HG03066 (cell line): ENCODE measurements around the gene CNNM4.

ENCODE experiments used
- ATAC-seq: cut with Tn5 transposase; IDR thresholded peaks from one replicate; pipeline ENCODE4 v1.9.1; 2021; ENCODE audit warnings: low read depth; ENCODE audit not compliant: unreplicated experiment

The CNNM4 gene

DNA sequence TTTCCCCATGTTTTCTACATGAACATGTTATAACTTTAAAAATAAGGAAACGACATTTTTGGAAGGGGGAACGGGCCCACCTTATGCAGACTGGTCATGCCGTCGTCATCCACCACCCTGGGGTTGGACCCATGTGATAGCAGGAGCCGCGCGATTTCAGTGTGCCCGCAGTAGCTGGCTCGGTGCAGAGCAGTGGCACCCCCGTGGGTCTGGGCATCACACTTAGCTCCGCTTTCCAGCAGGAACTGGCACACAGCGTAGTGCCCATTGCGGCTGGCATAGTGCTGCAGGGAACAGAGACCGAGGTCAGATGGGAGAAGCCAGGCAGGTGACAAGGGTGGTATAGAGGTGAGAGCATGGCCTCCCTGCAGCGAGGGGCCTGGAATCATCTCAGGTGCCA is 92.6 kb downstream of the CNNM4 start:
- ATAC-seq: no peak

DNA sequence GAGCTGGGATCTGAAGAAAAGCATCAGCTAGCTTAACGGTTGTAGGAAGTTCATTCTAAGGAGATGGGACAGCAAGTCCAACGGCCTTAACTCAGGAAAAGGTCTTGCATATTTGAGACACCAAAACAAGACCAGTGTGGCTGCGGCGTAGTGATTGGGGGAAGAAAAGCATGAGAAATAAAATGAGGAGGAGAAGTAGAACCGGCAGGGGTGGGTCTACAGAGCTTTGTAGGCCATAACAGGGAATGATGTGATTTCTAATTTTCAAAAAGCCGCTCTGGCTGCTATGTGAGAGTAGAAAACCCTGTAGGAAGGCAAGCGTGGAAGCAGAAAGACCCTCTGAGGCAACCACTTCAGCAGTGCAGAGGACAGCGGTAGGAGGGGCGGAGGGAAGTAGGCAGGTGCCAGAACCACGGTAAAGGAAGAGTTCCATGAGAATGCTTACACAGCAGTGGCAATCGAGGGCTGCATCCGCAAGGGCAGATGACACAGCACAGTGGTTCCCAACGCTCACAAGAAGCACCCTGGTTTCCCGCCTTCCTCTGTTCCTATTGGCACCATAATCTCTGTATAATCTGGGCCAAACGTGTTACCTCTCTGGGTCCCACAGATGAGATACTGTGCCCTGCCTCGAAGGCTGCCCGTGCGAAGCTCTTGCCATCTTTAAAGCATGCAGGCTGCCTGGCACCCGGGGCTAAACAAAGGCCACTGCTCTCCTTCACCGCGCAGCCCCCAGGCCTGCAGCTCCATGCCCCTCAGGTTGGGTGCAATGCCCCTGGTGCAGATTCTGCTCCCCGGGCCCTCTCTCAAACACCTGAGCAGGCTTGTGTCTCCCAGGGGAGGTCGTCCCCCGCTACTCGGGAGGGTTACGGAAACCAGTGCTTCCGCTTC is 96.3 kb downstream of the CNNM4 start:
- ATAC-seq: peak; percentile 26

DNA sequence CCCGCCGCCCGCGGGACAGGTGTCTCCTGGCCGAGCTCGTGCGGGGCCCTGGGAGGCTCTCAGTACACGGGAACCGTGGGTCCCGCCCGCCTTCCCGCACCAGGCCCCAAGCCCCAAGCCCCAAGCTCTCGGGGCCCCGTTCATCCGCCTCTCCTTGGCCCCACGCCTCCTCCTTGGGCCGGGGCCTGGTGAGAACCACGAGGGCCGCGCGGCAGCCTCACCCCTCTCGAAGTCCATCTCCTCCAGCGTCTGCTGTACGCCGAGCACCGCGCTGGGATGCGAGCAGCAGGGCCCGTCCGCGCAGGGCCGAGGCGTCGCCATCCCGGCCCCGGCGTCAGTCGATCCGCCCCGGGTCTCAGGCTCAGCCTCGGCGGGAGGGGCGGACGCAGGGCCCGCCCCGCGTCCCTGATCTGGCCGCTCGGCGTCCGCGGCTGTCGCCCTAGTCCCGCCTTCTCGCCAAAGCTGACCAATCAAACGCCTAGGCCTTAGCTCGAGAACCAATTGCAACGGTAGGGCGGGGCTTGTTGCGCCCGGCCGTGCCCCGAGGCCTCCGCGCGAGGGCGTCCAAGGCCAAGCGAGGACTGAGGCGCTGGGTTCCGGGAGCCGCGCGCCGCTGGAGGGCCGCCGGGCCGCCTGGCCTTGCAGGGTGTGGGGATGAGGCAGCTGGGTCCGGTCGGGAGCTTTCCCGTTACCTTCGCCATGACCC is 97.1 kb downstream of the CNNM4 start, which contains the start of gene ANKRD39:
Gene ANKRD39 (minus strand): TSS at position 350 of the 706 bp plus-strand sequence. CDS start 29 bp downstream, at position 321.
- peak; percentile 94 for ATAC-seq

DNA sequence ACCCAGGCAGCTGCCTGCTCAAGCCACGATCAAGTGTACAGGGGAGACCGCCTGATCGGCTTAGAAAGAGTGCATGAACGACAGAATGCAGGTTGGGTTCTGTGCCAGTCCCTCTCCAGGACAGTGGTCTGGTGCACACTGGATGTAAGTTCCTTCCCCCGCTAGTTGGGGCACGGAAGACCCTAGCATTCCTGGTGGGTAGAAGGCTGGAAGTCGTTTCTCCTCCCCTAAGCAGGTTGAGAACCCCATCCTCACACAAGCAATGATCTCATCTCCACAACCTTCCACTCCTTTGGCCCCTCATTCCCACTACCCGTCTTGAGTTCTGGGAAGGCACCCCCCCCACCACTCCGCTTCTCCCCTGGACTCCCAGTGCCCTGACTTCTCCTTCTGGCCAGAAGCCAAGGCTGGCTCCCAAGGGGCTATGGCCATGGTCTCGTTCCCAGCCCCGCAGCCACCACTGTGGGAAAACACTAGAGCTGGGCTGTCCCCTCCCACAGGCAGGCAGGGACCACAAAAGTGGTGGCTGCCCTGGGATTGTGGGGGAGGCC is 98.5 kb downstream of the CNNM4 start:
- no peak for ATAC-seq

DNA sequence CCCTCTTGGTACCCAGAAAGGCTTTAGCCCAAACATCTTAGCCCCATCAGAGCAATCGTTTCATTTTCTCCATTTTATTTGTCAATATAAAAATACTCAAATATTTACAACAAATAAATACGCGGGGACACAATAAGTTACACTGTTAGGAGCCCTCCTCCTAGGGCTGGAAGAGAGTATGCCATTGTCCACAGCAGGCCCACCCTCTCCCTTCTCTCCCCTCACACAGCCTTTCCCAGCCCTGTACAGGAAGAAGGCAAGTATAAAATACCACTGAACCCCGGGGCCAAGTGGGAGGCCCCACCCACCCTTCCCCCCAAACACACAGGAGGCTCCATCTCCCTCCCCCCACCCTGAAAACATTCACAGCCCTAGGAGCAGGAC is 99.0 kb downstream of the CNNM4 start:
- ATAC-seq: no peak

DNA sequence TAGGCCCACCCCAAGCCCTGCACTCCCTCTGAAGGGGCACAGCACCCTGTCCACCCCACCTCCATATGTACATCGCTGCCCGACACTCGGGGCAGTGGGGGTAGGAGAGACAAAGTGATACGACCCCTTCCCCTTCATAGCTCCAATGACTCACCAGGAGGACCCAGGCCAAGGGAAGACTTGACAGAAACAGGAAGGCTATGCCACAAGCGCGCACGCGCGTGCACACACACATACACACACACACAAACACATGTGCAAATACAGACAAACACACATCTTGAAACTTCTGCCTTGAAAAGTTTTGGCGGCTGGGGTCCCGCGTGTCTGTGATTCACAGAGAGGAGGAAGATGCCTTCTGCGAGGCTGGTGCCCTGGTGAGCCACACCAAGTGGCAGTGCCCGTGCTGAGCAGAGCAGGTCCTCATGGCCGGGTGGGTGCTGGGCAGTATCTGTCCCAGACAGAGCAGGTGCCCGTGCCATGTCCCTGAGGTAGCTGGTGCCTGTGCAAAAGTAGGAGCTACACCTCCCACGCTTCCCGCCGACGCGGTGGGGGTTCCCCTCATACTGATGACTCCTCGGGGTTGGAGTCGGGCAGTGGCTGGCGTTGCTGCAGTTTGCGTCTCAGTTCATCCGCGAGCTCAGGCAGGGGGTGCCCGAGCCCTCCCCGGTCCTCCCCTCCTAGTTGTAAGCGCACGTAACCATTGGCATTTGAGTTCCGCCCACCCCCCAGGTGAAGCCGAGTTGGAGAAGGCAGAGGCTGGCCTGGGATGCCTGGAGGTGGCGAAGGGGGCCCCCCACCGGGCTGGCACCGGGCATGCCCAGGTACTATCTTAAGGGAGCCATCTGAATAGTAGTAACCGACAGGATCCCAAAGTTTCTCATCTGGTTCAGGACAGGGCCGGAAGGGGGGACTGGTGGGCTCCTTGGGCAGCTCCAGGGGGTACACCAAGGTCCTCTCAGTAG is 99.6 kb downstream of the CNNM4 start:
- no peak for ATAC-seq

DNA sequence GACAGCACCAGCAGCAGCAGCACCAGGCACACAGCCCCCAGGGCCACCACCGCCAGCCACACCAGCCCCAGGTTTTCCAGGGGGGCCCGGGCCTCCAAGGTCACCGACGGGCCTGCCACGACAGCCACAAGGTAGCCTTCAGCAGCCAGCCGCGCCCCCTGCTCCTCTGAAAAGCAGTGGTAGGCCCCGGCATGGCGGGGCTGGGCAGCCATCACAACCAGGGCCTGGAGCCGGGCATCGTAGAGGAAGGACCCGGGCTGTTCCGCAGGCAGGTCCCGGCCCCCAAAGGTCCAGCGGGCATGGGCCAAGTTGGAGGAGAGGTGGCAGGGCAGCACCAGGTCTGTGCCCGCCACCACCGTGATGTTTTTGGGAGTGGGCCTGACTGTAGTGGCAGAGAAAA is 100.4 kb downstream of the CNNM4 start:
- ATAC-seq: no peak
